BJ (cell line): ENCODE data around the gene TOR1B. TPM values are rescaled to one million over a fixed set of nuclear protein-coding genes. Genes with fewer than 3 reads are reported as not detected.

ENCODE experiments used
- CTCF ChIA-PET: fragments of 350-600 bp; formaldehyde crosslinking; extraction: SDS; loops from one replicate; lab custom pipeline; 2021; ENCODE audit warnings: antibody characterized with exemption, inconsistent platforms; lab: Yijun Ruan, JAX
- POLR2A ChIA-PET: fragments of 300-600 bp; sonication (Branson Sonifier 250); formaldehyde crosslinking; extraction: SDS; loops from one replicate; lab custom pipeline; 2021; ENCODE audit warnings: antibody characterized with exemption; lab: Charles Lee
- DNase-seq: peaks from one replicate; pipeline ENCODE4 v3.0.0-alpha.2; 2011; ENCODE audit warnings: low read depth
- H3K27me3 ChIP-seq: 2 replicates; pipeline ENCODE4 v1.6.0; 2011; ENCODE audit warnings: low read length; ENCODE audit not compliant: control insufficient read depth, insufficient read depth
- H3K36me3 ChIP-seq: 2 replicates; pipeline ENCODE4 v1.5.1; 2011; ENCODE audit warnings: low read length; ENCODE audit not compliant: control insufficient read depth, insufficient read depth
- H3K4me3 ChIP-seq: 2 replicates; pipeline ENCODE4 v1.5.1; 2011; ENCODE audit warnings: low read depth, mild to moderate bottlenecking, control low read depth, low read length
- polyA plus RNA-seq: library from polyadenylated mRNA; depleted of rRNA; stranded (reverse); fragments of >200 nt; gene quantifications from 2 replicates; pipeline ENCODE4 v1.2.3, GENCODE V29; 2011
- TF ChIP-seq, protein P1 (sequence below): IDR thresholded peaks from 2 replicates; pipeline ENCODE4 v1.5.1; 2011; ENCODE audit warnings: low read depth, mild to moderate bottlenecking, control low read depth, inconsistent platforms, low read length, moderate library complexity; ENCODE audit not compliant: insufficient read depth

The TOR1B gene
- polyA plus RNA-seq, 1 experiment = 26.8 TPM

DNA sequence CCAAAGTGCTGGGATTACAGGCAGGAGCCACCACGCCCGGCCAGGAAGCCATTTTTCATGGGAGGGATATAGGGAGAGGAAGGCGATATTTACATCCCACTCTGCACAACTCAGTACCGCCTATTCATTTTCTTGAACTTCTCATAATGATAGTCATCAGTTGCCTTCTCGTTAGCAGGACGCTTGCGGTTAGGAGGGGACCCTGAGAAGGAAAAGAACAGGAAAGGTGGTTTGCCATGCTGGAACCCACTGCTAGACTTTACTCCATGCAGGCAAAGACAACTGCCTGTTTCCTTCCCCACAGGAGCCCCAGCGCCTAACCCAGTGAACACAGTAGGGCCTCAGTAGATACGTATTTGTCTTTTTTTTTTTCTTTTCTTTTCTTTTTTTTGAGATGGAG lies 25.1 kb downstream of the TOR1B start:
- no peaks in the 10 kb centered on the region for H3K27me3 ChIP-seq
- ChIA-PET POLR2A (no interaction called here), CTCF (no interaction called here)
- peaks cover 11% of the 10 kb centered on the region for H3K36me3 ChIP-seq
- H3K4me3 ChIP-seq = no peak overlapping the region
- TF ChIP-seq, protein P1, sequence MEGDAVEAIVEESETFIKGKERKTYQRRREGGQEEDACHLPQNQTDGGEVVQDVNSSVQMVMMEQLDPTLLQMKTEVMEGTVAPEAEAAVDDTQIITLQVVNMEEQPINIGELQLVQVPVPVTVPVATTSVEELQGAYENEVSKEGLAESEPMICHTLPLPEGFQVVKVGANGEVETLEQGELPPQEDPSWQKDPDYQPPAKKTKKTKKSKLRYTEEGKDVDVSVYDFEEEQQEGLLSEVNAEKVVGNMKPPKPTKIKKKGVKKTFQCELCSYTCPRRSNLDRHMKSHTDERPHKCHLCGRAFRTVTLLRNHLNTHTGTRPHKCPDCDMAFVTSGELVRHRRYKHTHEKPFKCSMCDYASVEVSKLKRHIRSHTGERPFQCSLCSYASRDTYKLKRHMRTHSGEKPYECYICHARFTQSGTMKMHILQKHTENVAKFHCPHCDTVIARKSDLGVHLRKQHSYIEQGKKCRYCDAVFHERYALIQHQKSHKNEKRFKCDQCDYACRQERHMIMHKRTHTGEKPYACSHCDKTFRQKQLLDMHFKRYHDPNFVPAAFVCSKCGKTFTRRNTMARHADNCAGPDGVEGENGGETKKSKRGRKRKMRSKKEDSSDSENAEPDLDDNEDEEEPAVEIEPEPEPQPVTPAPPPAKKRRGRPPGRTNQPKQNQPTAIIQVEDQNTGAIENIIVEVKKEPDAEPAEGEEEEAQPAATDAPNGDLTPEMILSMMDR = no peak
- DNase-seq = no peak

DNA sequence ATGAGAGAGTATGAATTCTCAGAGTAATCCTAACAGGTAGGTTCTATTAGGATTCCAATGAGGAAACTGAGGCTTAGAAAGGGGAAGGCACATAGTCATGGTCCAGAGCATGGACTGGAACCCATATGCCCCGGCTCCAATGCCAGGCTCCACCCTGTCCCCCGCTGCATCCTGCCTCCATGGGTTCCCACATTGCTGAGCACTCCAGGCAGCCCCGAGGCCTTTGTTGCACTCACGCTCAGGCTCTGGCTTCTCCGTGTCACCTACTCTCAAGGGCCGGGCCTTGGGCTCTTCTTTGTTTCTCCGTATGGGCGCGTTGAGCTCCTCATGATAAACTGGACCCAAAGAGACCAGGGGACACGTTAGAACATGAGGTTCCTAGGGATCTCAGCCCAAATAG lies 26.0 kb downstream of the TOR1B start:
- no peak for DNase-seq
- peaks cover 11% of the 10 kb centered on the region for H3K36me3 ChIP-seq
- H3K4me3 ChIP-seq = no peak overlapping the region
- POLR2A ChIA-PET = no interaction called here
- H3K27me3 ChIP-seq = no peaks in the 10 kb centered on the region
- TF ChIP-seq, protein P1 = no peak
- CTCF ChIA-PET = no interaction called here

DNA sequence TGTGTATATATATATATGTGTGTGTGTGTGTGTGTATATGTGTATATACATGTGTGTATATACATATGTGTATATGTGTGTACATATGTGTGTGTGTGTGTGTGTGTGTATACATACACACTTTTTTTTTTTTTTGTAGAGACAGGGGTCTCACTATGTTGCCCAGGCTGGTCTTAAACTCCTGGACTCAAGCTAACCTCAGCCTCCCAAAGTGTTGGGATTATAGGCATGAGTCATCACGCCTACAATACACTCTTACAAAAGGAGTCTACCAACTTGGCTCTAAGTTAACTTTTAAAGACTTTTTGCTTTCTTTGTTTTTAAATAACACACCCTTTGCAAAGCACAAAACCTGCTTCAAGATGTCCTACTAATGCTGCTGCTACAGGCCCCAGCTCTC lies 30.0 kb downstream of the TOR1B start:
- TF ChIP-seq, protein P1 = no peak
- DNase-seq = no peak
- H3K36me3 ChIP-seq = peaks cover 11% of the 10 kb centered on the region
- H3K27me3 ChIP-seq = no peaks in the 10 kb centered on the region
- POLR2A ChIA-PET = no interaction called here
- no peak overlapping the region for H3K4me3 ChIP-seq
- CTCF ChIA-PET = interaction anchor here (0.9 to 1.2 kb wide), 2 partner anchors 14 to 106 kb away, joined by 3 read pairs; no protein-coding TSS in a partner anchor

DNA sequence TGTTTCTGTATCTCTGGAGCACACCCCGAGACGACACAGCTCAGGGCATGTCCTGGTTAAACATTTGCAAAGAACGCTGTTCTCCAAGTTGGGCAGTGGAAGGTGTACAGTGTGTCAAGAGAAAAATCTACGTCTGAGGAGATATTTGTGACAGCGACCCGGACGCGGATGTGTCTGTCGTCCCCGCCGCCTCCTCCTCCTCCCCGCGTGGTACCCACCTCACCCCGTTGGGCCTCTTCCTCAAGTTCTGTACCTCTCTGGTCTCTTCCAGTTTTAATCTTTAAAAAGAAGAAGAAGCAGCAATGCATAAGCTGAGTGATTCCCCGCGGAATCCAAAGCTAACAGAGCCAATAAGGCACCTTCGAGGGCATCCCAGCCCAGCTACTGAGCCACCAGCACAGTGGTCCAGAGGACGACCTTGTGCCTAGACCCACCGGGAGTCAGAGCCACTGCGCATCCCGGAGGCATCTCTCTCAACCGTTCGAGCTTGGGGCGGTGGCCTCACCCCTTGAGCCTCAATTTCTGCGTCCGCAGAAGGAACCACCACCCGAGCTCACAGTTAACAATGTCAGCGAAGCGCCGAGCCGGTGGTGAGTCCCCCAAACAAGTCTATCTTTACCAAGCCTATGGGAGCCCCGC lies 31.6 kb downstream of the TOR1B start:
- TF ChIP-seq, protein P1 = no peak
- peak overlapping the region; percentile 68 for H3K4me3 ChIP-seq
- peaks cover 5% of the 10 kb centered on the region for H3K36me3 ChIP-seq
- no peak for DNase-seq
- CTCF ChIA-PET = interaction anchor here (0.6 to 0.9 kb wide), 2 partner anchors 90 to 276 kb away, joined by 3 read pairs; no protein-coding TSS in a partner anchor
- no peaks in the 10 kb centered on the region for H3K27me3 ChIP-seq
- POLR2A ChIA-PET = no interaction called here

DNA sequence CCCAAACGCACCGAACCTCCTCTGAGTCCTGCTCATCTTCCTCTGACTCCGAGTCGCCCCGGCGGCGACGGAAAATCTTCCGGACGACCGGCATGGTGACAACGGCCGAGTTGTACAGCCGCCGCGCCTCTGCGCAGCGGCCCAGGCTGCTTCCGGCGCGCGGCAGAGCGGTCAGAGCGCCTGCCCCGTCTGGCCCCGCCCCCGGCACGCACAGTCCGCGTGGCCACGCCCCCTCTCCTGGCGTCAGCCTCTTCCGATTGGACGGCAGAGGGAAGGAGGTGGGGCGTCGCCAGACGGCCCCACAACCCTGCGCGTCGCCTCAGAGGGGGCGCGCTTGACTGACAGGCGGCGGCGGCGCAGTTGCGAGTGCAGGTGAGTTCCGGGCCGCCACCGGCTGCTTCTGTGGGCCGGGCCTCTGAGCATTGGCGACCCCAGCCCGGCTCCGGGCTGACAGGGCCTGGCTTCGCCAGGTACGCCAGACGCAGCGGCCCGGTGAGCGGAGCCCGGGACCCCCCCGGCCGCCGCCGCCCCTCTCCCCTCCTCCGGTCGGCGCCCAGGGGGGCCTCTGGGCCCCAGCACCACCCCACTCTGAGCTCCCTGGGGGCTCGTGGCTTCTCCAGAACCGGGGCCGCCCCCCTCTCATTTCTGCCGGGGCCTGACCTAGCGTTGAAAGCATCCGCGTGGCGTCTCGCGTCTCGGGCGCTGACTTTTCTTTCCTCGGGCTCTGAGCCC lies 32.3 kb downstream of the TOR1B start, which contains the start of the genes C9orf78 and USP20:
C9orf78 (minus strand) TSS at position 148 of the 732 bp plus-strand sequence; CDS start at position 94, 54 bp downstream.
USP20 (plus strand) TSS at position 331 of the 732 bp plus-strand sequence. CDS start 17,098 bp downstream, outside the sequence.
- Histone ChIP-seq H3K27me3 (no peaks in the 10 kb centered on the region), H3K4me3 (peak within 1 kb of the TSS; percentile 68), H3K36me3 (peaks cover 5% of the 10 kb centered on the region)
- CTCF ChIA-PET = interaction anchor here (0.6 to 0.9 kb wide), 2 partner anchors 90 to 276 kb away, joined by 3 read pairs; no protein-coding TSS in a partner anchor
- POLR2A ChIA-PET = no interaction called here
- TF ChIP-seq, protein P1 = no peak
- DNase-seq = peak; percentile 66
